Hindlimb muscle (tissue), 1 donor: ENCODE data around the gene PWWP2B. TPM values are rescaled to one million over a fixed set of nuclear protein-coding genes. Genes with fewer than 3 reads are reported as not detected.

ENCODE experiments used
- DNase-seq: peaks from one replicate; pipeline ENCODE4 v3.0.0-alpha.2; 2013
- polyA plus RNA-seq: library from polyadenylated mRNA; unstranded; fragments of 120-200 nt; gene quantifications from one replicate; pipeline ENCODE4 v1.2.1, GENCODE V29; 2013; ENCODE audit not compliant: insufficient read length

Gene PWWP2B
- polyA plus RNA-seq, 1 donor, result 19.9 TPM

- no peak for DNase-seq
Observed at GRCh38 chr10:132460691-132461090, 63.7 kb downstream of the PWWP2B start.

GRCh38 chr10:132461103-132461682 is 64.2 kb downstream of the PWWP2B start:
- DNase-seq, result no peak

GRCh38 chr10:132461683-132462231 is 64.8 kb downstream of the PWWP2B start:
- DNase-seq, result no peak

- no peak for DNase-seq
Observed at GRCh38 chr10:132462463-132463332, 65.7 kb downstream of the PWWP2B start.

GRCh38 chr10:132463333-132464255 is 66.6 kb downstream of the PWWP2B start:
- DNase-seq, result no peak

GRCh38 chr10:132464256-132465192 is 67.5 kb downstream of the PWWP2B start:
- DNase-seq, result peak; percentile 87

GRCh38 chr10:132465193-132465888 is 68.3 kb downstream of the PWWP2B start:
- no peak for DNase-seq

- no peak for DNase-seq
Observed at GRCh38 chr10:132465889-132466519, 69.0 kb downstream of the PWWP2B start.

GRCh38 chr10:132466520-132467463 is 69.8 kb downstream of the PWWP2B start:
- DNase-seq, result no peak

Other genes starting within 250 kb of the PWWP2B start
- 5.0 TPM for gene DPYSL4, start 210.3 kb upstream of the PWWP2B start, polyA plus RNA-seq
- 12.2 TPM for gene STK32C, start 89.2 kb upstream of the PWWP2B start, polyA plus RNA-seq
- 7.7 TPM for gene LRRC27, start 65.0 kb upstream of the PWWP2B start, polyA plus RNA-seq
- gene INPP5A, start 140.6 kb downstream of the PWWP2B start, polyA plus RNA-seq, result 57.4 TPM